OCI-LY3 (cell line): Measurements from ENCODE around the gene BCL7A.

ENCODE experiments used
- H2AFZ ChIP-seq: fragments of 200-600, 300-600 bp; shearing (Covaris generic); 2 replicates; pipeline ENCODE4 v1.6.0; 2014; ENCODE audit warnings: antibody characterized with exemption, low read depth, low read length
- H3K27ac ChIP-seq: fragments of 200-600, 300-600 bp; sonication (generic); 2 replicates; pipeline ENCODE4 v1.5.1; 2014; ENCODE audit warnings: mild to moderate bottlenecking, low read length, moderate library complexity, mixed read lengths
- H3K27me3 ChIP-seq: fragments of 200-600, 300-600 bp; sonication (generic); 2 replicates; pipeline ENCODE4 v1.6.1; 2014; ENCODE audit warnings: low read depth, low read length, mixed read lengths
- H3K36me3 ChIP-seq: fragments of 200-600, 300-600 bp; sonication (generic); replicated peaks from 2 replicates; pipeline ENCODE3; 2014; ENCODE audit warnings: low read depth, low read length, mixed read lengths
- H3K4me1 ChIP-seq: fragments of 300-600, 200-600 bp; sonication (generic); 2 replicates; pipeline ENCODE4 v1.6.1; 2014; ENCODE audit warnings: low read length, mixed read lengths
- H3K4me2 ChIP-seq: fragments of 200-600, 300-600 bp; sonication (generic); 2 replicates; pipeline ENCODE4 v1.6.1; 2014; ENCODE audit warnings: low read length, mixed read lengths
- H3K4me3 ChIP-seq: fragments of 300-600, 200-600 bp; sonication (generic); 2 replicates; pipeline ENCODE4 v1.5.1; 2014; ENCODE audit warnings: antibody characterized with exemption, mild to moderate bottlenecking, low read length, moderate library complexity
- H3K79me2 ChIP-seq: fragments of 300-600, 200-600 bp; shearing (Covaris generic); 2 replicates; pipeline ENCODE4 v1.6.1; 2014; ENCODE audit warnings: mild to moderate bottlenecking, low read length, mixed read lengths
- H3K9ac ChIP-seq: fragments of 300-600, 200-600 bp; shearing (Covaris generic); 2 replicates; pipeline ENCODE4 v1.6.0; 2014; ENCODE audit warnings: mild to moderate bottlenecking, low read length, moderate library complexity
- H3K9me3 ChIP-seq: fragments of 200-600, 300-600 bp; shearing (Covaris generic); 2 replicates; pipeline ENCODE4 v1.6.1; 2014; ENCODE audit warnings: low read length, mixed read lengths; ENCODE audit not compliant: insufficient read depth
- H4K20me1 ChIP-seq: fragments of 200-600, 300-600 bp; sonication (generic); 2 replicates; pipeline ENCODE4 v1.6.1; 2016; ENCODE audit warnings: low read length, mixed read lengths; ENCODE audit not compliant: insufficient read depth
- CTCF ChIP-seq: fragments of 200-600, 300-600 bp; sonication (generic); IDR thresholded peaks from 2 replicates; pipeline ENCODE4 v1.5.1; 2014; ENCODE audit warnings: antibody characterized with exemption, low read length, low read depth
- EZH2phosphoT487 ChIP-seq: fragments of 200-600 bp; shearing (Covaris generic); IDR thresholded peaks from 2 replicates; pipeline ENCODE4 v1.6.1; 2018; ENCODE audit warnings: antibody characterized with exemption, mixed run types, low read depth

BCL7A gene

GRCh38 chr12:122020795-122021192 lies 890 bp upstream of the BCL7A start:
- no peaks in the 10 kb centered on the region for H3K27me3 ChIP-seq
- H3K4me2 ChIP-seq = peak overlapping the region; percentile 97
- peaks cover 13% of the 10 kb centered on the region for H3K36me3 ChIP-seq
- peak overlapping the region; percentile 77 for H3K9ac ChIP-seq
- H4K20me1 ChIP-seq = no peaks in the 10 kb centered on the region; the same call in 1 of the 2 replicates
- peaks cover 17% of the 10 kb centered on the region; the same call in 1 of the 2 replicates for H3K9me3 ChIP-seq
- H2AFZ ChIP-seq = peak overlapping the region; percentile 39; the same call in 1 of the 2 replicates
- H3K79me2 ChIP-seq = peaks cover 54% of the 10 kb centered on the region
- H3K4me3 ChIP-seq = peak overlapping the region; percentile 82
- TF ChIP-seq EZH2phosphoT487 (no peak), CTCF (no peak)
- H3K4me1 ChIP-seq = peaks cover 28% of the 10 kb centered on the region
- H3K27ac ChIP-seq = peak overlapping the region; percentile 80

- Histone ChIP-seq H3K27ac (peak overlapping the region; percentile 80), H4K20me1 (peaks cover 2% of the 10 kb centered on the region; the same call in 1 of the 2 replicates), H3K4me3 (peak overlapping the region; percentile 82), H3K27me3 (no peaks in the 10 kb centered on the region), H3K36me3 (peaks cover 13% of the 10 kb centered on the region), H3K9me3 (peaks cover 17% of the 10 kb centered on the region; the same call in 1 of the 2 replicates), H3K79me2 (peaks cover 59% of the 10 kb centered on the region), H3K4me2 (peak overlapping the region; percentile 97), H2AFZ (peak overlapping the region; percentile 39; the same call in 1 of the 2 replicates), H3K4me1 (peaks cover 30% of the 10 kb centered on the region), H3K9ac (peak overlapping the region; percentile 77)
- no peak for TF ChIP-seq CTCF
- no peak for TF ChIP-seq EZH2phosphoT487
These were observed 377 bp upstream of the BCL7A start for GRCh38 chr12:122021193-122021821.

- Histone ChIP-seq H3K27ac (peak overlapping the region; percentile 92), H3K79me2 (peaks cover 70% of the 10 kb centered on the region), H3K9me3 (peaks cover 17% of the 10 kb centered on the region; the same call in 1 of the 2 replicates), H3K4me2 (peak overlapping the region; percentile 98), H3K9ac (peak overlapping the region; percentile 93), H3K36me3 (peaks cover 15% of the 10 kb centered on the region), H2AFZ (0 out of 2 replicates have a peak overlapping the region, but pooled peaks have one; percentile 16), H3K4me3 (peak overlapping the region; percentile 81), H3K27me3 (no peaks in the 10 kb centered on the region), H4K20me1 (peaks cover 11% of the 10 kb centered on the region), H3K4me1 (peaks cover 43% of the 10 kb centered on the region)
- TF ChIP-seq EZH2phosphoT487 (no peak), CTCF (no peak)
These were observed 982 bp downstream of the BCL7A start for GRCh38 chr12:122022393-122023338.
